ENCODE data around the gene SLF2. TPM values are rescaled to one million over a fixed set of nuclear protein-coding genes. Genes with fewer than 3 reads are reported as not detected.
"Not testable (repeated sequence)": the region's sequence is repeated elsewhere in the genome, so short reads cannot be mapped to it uniquely, and the experiment has no call there.

The SLF2 gene
- total RNA-seq, 1 donor from 2014 or later: 22.0 TPM

GRCh38 chr10:100881556-100882213 lies 31.1 kb upstream of the SLF2 start:
- no peak for DNase-seq (ENCODE audit: low read depth)
- no peak overlapping the region for H3K4me3 ChIP-seq (ENCODE audit: low read depth, low read length)
- no peak for TF ChIP-seq CTCF (conservative IDR thresholded peaks at IDR 0.05; ENCODE audit: low read depth, low read length)

- no peak overlapping the region for H3K4me3 ChIP-seq (ENCODE audit: low read depth, low read length)
- no peak for TF ChIP-seq CTCF (conservative IDR thresholded peaks at IDR 0.05; ENCODE audit: low read depth, low read length)
- no peak for DNase-seq (ENCODE audit: low read depth)
These were observed 30.5 kb upstream of the SLF2 start for GRCh38 chr10:100882252-100882651.

- H3K4me3 ChIP-seq (ENCODE audit: low read depth, low read length): no peak overlapping the region
- no peak for DNase-seq (ENCODE audit: low read depth)
- TF ChIP-seq CTCF (conservative IDR thresholded peaks at IDR 0.05; ENCODE audit: low read depth, low read length): no peak
These were observed 30.0 kb upstream of the SLF2 start for GRCh38 chr10:100882671-100883311.

GRCh38 chr10:100883312-100883821 lies 29.4 kb upstream of the SLF2 start:
- H3K4me3 ChIP-seq (ENCODE audit: low read depth, low read length): no peak overlapping the region
- no peak for DNase-seq (ENCODE audit: low read depth)
- no peak for TF ChIP-seq CTCF (conservative IDR thresholded peaks at IDR 0.05; ENCODE audit: low read depth, low read length)

- not testable (repeated sequence) for H3K4me3 ChIP-seq (ENCODE audit: low read depth, low read length); DNase-seq (ENCODE audit: low read depth)
These were observed 27.2 kb upstream of the SLF2 start for GRCh38 chr10:100885611-100886010.

GRCh38 chr10:100886091-100886490 lies 26.7 kb upstream of the SLF2 start:
- H3K4me3 ChIP-seq (ENCODE audit: low read depth, low read length): no peak overlapping the region
- no peak for TF ChIP-seq CTCF (conservative IDR thresholded peaks at IDR 0.05; ENCODE audit: low read depth, low read length)
- no peak for DNase-seq (ENCODE audit: low read depth)

GRCh38 chr10:100886521-100886920 lies 26.2 kb upstream of the SLF2 start:
- no peak for TF ChIP-seq CTCF (conservative IDR thresholded peaks at IDR 0.05; ENCODE audit: low read depth, low read length)
- H3K4me3 ChIP-seq (ENCODE audit: low read depth, low read length): no peak overlapping the region
- DNase-seq (ENCODE audit: low read depth): no peak

Data from epithelial cell of proximal tubule (primary cell).